Erythroblast (primary cell): ENCODE data around the gene FGFR3.

Experiments
- GATA1 ChIP-seq: IDR thresholded peaks from 2 replicates; pipeline ENCODE4 v1.6.1; 2011; ENCODE audit warnings: low read depth, mild to moderate bottlenecking, control low read depth, low read length, moderate library complexity
- POLR2A ChIP-seq: IDR thresholded peaks from 2 replicates; pipeline ENCODE4 v1.6.1; 2011; ENCODE audit warnings: mild to moderate bottlenecking, low read length

DNA sequence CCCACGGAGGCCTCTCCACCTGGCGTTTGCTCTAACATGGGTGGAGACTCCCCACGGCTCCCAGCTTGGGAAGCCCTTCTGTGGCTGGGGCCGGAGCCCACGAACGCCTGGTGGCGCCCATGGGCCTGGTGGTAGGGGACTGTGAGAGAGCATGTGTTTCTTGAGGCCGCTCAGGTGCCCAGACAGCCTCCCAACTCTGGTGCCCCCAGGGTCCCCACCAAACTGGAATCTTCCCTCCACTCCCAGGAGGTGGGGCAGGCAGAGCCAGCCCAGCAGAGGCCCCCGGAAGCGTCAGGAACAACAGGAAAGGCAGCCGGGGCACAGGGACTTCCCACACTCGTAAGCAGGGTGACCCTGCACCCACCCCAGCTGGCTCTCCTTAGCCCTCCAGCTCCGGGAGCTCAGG lies 33.3 kb upstream of the FGFR3 start:
- TF ChIP-seq POLR2A (no peak), GATA1 (no peak)
